Endometrium (tissue), 2 donors: ENCODE results near the gene PLK3.
"Not testable (repeated sequence)": the region's sequence is repeated elsewhere in the genome, so short reads cannot be mapped to it uniquely, and the experiment has no call there.

ENCODE experiments used
- FAIRE-seq: peaks from 2 replicates; lab custom pipeline; 2012; peaks lifted over from hg19 to GRCh38; lab: Jason Lieb, UNC
- donor health status: control.
- donor health status: control.

The PLK3 gene

DNA sequence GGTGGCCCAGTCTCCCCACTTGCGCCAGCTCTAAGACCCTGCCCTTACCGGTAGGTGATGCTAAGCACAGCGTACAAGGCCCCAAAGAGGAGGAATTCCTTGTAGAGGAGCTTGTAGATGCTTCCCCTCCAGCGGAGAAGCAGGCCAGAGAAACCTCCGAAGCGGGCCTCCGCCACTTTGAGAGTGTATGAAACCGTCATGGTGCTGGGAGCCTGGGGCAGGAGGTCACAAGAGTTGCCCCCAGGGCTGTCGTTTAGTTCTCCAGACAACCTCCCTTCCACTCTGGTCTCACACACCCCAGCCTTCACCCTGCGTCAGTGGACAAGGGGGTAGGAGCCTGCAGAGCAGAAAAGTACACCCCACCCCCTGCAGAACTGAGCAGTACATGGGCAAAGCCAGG, 12.7 kb upstream of the PLK3 start:
- FAIRE-seq = no peak

DNA sequence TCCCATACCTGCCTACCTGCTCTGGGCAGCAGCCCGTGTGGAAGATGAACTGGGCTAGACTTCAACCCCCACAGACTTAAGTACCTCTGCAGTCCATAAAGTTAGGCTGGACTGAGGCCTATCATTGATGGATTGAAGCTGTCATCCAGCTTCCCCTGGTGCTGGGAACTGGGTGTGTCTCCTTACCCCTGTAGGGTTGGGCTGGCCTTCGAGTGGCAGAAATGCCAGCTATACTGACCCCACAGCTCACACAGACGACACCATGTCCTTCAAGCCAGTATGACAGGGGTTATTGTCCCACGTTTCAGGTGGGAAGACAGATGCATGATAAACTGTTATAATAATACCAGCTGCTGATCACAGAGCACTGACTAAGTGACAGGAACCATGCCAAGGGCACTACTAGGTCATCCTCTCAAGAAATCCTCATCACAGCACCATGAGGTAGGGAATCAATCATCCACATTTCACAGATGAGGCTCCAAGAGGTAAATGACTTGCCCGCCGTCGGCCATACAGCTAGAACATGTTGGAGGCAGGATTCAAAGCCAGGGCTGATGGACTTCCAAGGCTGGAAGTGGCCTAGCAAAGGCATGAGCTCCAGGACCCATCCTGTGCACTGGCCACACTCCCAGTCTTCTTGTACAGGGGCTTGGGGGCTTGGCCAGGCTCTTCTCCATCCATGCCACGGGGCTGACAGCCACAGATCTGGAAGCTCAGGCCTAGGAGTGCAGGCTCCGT, 11.9 kb upstream of the PLK3 start, which contains the start of gene BEST4:
TSS of gene BEST4 (minus strand) at position 51 of the 741 bp plus-strand sequence. CDS start 465 bp downstream, outside the sequence.
- no peak for FAIRE-seq

DNA sequence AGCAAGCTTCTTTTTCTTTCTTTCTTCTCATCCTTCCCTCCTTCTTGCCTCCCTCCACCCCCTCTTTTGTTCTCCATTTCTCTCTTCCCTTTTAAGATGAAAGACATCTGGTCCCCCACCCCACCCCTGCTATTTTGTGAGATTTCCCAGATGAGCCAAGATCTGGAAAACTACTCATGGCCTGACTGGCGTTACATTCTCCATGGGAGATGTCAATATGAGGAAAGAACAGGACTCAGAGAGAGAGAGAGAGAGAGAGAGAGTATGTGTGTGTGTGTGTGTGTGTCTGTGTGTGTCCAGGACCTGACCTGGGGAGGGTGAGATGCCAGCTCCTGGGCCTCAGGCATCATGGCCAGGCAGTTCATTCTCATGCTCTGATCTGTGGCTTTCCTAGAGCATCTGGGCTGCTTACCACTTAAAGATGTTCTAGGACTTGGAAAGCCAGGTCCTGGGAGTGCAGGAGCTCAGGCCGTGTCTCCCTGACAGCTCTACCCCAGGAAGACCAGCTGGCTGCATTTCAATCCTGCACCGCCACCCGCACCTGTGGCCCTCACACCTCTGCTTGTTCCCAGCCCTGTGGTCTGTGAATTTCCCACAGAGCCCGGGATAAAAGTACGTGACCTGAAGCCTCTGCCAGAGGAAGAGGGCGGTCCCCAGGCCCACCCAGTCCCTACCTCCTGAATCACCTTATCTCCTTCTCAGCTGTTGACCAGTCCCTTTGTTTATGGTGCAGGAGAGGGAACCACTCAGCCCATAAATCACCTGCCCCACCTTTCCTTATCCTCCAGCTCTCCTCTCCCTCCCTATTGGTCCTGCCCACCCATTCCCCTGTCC, 9.0 kb upstream of the PLK3 start:
- no peak for FAIRE-seq

DNA sequence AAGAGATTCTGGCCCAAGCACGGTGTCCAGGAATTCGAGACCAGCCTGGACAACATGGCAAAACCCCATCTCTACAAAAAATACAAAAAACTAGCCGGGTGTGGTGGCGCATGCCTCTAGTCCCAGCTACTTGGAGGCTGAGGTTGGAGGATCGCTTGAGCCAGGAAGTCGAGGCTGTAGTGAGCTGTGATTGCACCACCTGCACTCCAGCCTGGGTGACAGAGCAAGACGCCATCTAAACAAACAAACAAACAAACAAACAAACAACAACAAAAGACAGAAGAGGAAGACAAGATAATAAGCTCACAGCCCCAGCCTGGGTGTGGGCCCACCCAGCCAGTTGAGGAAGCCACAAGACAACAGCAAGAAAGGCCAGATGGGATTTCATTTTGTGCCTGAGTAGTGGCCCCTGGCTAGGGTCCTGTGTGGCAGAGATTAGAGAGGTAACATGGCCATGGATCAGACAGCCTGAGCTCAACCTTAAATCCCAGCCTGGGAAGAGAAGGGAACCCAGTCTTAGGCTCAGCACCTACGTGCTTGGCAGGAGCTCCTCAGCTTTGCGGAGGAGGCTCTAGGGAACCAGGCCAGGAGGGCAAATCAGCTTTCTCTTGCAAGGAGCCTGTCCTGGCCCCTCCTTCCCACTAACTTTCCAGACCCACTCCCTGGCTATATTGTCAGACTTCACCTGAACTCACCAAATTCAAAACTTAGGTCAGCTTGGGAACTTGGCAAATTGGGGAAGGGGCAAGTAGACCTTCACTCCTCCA, 7.3 kb upstream of the PLK3 start:
- FAIRE-seq = no peak

DNA sequence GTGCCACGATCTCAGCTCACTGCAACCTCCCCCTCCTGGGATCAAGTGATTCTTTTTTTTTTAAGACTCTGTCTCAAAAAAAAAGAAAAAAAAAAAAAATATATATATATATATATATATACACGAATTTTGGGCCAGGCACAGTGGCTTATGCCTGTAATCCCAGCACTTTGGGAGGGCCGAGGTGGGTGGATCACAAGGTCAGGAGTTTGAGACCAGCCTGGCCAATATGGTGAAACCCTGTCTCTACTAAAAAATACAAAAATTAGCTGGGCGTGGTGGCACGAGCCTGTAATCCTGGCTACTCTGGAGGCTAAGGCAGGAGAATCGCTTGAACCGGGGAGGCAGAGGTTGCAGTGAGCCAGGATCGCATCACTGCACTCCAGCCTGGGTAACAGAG, 2.3 kb upstream of the PLK3 start:
- not testable (repeated sequence) for FAIRE-seq

DNA sequence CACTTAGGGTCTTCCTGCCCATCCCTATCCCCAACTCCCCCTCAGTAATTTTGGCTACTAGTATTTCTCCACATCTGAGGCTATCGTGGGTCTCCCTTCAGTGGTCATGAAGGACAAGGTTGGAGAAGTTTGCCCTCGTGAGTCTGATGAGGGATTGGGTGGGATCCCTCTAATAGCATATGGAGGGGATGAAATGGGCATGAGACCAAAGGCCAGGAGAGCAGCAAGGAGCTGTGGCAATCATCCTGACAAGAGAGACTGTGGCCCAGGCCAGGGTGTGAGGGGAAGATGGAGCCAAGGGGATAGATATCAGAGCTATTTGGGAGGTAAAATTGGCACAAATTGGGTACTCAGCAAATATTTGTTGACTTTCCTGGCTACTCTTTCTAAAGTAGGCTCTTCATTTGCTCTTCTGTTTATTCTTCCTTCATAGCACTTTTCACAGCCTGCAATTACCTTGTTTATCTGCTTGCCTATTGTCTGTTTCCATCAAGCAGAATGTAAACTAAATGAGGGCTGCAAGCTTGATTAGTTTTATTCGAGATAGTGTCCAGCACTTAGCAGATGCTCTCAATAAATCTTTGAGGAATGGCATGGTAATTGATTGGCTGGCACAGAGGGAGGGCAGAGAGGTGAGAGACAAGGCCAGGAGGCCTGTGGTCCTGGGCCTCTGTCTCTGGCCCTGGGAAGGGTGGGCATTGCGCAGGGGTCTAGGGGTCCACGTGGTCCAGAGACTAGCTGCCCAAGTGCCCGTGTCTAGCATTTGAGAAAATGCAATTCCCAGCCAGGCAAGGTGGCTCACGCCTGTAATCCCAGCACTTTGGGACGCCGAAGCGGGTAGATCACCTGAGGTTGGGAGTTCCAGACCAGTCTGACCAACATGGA, 1.5 kb upstream of the PLK3 start:
- no peak for FAIRE-seq

DNA sequence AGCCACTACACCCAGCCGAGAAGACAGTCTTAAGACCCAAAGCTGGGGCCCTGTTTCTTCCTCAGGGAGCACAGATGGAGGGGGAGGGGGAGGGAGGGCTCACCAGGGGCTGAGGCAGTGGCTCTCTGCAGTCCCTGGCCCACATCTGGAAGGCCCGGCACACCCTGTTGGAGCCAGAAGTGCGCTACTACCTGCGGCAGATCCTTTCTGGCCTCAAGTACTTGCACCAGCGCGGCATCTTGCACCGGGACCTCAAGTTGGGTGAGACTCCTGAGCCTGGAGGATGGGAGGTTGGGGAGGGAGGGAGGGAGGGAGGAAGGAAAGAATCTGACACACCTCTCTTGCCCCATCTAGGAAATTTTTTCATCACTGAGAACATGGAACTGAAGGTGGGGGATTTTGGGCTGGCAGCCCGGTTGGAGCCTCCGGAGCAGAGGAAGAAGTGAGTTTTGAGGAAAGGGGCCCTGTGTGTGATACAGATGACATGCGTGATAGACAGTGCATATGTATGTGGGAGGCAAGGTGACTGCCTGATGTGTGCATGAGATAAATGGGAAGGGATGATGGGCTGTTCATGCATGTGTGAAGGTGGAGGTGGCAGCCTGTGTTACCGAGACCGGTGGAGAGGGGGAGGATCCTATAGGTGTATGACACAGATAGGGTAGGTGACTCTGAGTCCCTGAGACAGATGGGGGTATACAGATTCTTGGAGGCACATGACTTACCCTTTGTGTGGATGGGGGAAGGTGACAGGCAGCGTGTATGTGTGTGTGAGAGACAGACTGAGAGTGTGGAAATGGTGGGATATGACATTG, 1.5 kb downstream of the PLK3 start:
- no peak for FAIRE-seq

DNA sequence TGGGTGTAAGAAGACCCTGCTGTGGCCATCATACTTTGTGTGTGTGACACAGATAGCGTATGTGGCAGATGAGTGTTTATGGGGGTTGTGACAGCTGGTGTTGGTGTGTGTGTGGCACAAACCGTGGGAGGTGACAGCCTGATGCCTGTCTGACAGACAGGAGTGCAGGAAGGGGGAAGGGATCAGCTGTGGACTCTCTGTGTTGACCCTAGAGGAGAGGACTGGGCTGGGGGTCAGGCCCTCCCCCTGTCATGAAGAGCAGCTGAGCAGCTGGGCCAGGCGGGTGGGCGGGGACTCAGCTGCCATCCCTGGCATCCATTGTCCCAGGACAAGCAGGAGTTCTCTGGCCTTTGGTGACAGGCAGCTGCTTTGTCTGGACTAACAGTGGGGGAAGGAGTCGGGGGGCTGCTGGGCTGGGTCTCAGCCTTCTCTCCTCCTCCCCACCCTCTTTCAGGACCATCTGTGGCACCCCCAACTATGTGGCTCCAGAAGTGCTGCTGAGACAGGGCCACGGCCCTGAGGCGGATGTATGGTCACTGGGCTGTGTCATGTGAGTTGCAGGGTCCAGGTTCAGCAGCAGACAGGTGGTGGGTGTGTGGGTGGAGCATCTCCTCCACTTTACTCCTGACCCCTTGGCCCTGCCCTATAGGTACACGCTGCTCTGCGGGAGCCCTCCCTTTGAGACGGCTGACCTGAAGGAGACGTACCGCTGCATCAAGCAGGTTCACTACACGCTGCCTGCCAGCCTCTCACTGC, 2.3 kb downstream of the PLK3 start:
- FAIRE-seq = no peak

DNA sequence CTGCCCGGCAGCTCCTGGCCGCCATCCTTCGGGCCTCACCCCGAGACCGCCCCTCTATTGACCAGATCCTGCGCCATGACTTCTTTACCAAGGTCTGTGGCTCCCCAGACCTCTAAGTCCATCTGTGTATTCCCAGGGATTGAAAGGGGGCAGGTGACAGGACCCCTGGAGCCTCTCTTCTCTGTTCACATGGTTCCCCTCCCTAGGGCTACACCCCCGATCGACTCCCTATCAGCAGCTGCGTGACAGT, 2.8 kb downstream of the PLK3 start:
- no peak for FAIRE-seq

DNA sequence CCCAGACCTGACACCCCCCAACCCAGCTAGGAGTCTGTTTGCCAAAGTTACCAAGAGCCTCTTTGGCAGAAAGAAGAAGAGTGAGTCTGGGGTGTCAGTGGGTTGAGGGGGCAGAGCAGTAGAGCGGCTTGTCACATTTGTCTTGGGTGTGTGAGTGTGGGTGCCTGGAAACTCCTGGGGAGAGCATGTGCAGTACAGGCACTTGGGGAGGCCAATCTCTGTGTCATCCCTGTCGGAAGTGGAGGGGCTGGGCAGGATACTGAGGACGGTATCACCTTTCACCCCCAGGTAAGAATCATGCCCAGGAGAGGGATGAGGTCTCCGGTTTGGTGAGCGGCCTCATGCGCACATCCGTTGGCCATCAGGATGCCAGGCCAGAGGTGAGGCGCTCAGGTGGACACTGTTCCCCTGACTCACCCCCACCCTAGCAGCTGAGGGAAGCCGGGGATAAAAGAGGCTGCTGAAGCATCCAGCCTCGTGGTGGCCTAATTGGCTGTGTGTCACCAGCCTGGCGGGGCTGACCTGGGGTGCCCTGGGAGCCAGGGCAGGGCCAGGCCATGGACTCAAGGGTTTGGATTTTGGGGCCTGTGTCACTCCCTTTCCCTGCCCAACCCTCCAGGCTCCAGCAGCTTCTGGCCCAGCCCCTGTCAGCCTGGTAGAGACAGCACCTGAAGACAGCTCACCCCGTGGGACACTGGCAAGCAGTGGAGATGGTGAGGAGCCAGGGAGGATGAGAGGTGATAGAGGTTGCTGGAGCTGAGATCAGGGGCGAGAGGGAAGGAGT, 3.3 kb downstream of the PLK3 start:
- no peak for FAIRE-seq

DNA sequence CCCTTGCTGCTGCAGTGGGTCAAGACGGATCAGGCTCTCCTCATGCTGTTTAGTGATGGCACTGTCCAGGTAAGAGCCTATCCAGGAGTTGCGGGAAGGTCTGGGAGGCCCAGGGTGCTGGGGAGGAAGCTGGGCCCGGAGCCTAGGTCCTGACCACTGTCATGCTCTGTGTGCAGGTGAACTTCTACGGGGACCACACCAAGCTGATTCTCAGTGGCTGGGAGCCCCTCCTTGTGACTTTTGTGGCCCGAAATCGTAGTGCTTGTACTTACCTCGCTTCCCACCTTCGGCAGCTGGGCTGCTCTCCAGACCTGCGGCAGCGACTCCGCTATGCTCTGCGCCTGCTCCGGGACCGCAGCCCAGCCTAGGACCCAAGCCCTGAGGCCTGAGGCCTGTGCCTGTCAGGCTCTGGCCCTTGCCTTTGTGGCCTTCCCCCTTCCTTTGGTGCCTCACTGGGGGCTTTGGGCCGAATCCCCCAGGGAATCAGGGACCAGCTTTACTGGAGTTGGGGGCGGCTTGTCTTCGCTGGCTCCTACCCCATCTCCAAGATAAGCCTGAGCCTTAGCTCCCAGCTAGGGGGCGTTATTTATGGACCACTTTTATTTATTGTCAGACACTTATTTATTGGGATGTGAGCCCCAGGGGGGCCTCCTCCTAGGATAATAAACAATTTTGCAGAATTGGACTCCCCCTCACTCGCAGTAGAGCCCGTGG, 5.3 kb downstream of the PLK3 start:
- FAIRE-seq = no peak

DNA sequence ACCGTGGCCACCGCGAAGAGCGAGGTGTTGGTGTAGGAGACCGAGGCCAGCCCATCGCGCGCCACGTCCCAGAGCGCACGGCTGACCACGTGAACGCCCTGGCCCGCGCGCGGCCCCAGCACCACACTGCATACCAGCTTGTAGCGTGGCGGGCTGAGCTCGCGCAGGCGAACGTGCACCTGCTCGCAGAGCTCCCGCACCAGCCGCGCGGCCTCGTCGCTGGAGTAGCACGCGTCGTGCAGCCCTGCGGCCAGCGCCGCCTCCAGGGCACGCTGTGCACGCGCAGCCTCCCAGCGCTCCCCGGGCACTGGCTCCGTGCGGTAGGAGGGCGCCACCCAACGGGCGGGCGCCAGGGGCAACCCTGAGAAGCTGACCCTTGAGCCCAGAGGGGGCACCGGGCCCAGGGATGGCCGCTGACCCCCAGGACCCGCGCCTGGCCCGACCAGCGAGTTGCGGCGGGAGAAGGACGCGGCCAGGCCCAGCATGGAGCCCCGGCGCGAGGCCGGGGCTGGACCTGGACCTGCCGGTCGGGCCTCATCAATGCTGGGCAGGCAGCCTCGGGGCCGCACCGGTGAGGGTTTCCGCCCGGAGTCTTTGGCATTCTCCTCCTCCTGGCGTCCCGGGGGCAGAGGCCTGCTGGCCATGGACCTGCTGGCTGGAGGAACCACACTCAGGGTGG, 6.0 kb downstream of the PLK3 start:
- no peak for FAIRE-seq

DNA sequence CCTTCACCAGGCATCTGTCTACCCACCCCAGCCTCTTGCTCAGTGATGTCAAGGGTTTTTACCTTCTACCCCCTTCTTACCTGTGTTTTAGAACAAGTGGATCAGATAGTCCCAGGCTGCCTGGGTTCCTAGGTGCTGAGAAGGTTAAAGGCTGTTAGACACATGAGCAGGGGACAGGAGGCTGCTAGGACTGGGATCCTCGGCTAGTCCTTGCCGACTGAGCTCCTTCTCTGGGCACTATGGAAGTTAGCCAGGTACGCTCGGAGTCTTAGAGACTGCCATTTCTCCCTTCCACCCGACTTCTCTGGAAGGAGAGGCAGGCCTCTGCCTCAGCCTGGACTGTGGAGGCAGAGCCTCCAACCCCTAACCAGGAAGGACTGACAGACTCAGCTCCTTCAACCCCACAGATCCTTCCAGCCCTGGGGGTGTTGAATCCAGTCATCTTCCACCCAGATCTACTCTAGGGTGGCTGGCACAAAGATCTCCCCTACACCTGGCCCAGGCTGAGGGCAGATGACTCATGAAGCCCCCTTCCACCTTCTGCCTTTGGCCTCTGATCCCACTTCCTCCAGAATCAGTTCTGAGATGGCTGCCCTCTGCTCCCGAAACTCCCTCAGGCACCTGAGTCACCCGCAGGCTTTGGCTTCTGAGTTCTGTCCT, 6.7 kb downstream of the PLK3 start, which contains the start of gene DYNLT4:
TSS of gene DYNLT4 (minus strand) at position 648 of the 660 bp plus-strand sequence. CDS start 683 bp downstream, outside the sequence.
- FAIRE-seq = no peak

DNA sequence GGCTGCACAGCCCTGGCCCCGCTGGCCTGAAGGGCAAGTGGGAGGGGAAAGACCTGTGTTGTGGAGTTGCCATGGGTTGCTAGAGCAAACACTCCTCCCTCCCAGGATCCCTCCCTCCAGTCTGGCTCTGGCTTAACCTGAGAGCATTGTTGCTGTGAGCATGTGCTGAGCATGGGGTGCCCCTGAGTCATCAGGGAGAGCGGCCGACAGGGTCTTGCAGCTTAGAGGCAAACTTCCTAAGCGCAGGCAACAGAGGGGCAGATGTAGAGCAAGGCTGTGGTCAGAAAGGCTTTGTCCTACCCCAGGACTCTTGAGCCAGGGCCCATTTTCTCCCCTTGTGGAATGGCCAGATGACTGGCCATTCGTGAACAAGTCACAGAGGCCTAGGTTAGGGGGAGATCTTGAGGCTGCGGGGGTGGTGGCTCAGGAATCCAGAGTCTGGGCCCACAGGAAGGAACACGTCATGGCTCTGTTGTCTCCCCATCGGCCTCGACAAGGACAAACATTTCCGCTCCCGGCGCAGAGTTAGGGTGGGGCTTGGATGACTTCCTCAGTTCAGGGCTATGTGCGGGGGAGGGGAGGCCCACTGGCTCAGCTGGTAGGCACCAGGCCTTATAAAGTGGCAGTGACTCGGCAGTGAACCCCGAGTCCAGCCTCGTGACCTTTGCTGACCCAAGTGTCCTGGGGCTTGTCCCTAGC, 7.3 kb downstream of the PLK3 start:
- peak; percentile 75 for FAIRE-seq

DNA sequence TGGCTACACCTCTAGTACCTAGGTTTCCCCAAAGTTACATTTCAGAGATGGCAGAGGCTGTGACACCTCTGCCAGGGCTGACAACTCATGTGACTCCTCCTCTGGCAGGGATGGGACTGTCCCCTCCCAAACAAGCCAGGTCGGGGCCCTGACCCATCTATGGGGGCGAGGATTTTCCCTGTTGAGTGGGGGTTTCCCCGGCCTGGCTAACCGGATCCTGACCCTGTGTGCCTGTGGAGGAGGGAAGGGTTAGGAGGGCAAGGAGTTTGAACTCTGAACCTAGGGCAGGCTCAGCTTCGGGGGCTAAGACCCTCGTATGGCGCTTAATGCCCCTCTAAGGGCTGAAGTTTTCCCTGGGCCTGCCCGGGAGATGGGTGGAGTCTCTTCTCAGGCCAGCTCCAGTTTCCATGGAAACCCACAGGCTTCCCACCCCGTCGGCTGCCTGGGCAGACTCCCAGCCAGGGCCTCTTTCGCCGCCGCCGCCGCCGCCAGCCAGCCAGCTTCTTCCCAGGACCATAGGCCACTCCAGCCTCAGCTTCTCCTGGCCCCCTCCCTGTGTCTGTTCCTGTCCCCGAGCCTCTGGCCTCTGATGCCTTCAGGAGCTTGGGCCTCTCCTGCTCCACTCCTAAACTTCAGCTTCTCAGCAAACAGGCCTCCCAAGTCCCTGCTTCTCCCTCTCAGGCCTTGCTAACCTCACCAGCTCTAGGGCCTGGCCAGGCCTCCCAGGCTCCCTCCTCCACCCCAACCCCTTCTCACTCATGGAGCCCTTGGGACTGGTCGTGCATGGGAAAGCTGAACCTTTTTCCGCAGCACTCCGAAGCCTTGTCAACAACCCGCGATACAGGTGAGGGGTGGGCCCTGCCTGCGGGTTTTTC, 8.1 kb downstream of the PLK3 start, which contains the start of gene BTBD19:
TSS of gene BTBD19 (plus strand) at position 461 of the 875 bp plus-strand sequence. CDS start at position 759, 298 bp downstream.
- no peak for FAIRE-seq
